ENCODE data around the gene MT1G. TPM values are rescaled to one million over a fixed set of nuclear protein-coding genes. Genes with fewer than 3 reads are reported as not detected.

The MT1G gene
- total and polyA plus RNA-seq, 9 of the 15 experiments (the other 6 are each of a cell fraction or from before 2014, with no cell fraction given), result 0.28 to 1.7 (median 0.69) TPM; not detected in 4

DNA sequence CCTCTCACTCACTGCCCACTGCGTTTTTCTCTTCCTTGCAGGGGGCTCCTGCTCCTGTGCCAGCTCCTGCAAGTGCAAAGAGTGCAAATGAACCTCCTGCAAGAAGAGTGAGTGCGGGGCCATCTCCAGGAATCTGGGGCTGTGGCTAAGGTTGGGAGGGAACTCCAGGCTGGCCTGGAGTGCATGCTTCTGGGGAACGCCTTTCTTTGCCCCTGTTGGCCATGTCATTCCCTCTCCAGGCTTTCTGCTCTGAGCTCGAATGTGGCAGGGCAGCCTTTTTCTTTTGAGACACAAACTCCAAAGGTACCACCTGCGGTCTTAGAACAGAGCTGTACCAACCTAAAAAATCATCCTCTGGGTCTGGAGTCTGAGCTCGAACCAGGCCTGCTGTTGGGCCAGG, 49.7 kb downstream of the MT1G start (continued):
- TF ChIP-seq RBM34 (IDR thresholded peaks at IDR 0.05; ENCODE audit: borderline replicate concordance, insufficient read depth, low read length) (no peak), PCBP2 (IDR thresholded peaks at IDR 0.05; ENCODE audit: low read depth, low read length, poor library complexity, severe bottlenecking) (no peak), MCM7 (IDR thresholded peaks at IDR 0.05) (no peak), ATF3 (IDR thresholded peaks at IDR 0.05) (no peak), ATF3 (CRISPR knock-in tag; conservative IDR thresholded peaks at IDR 0.05) (no peak), CREB5 (CRISPR knock-in tag; IDR thresholded peaks at IDR 0.05) (no peak)
- TF ChIP-seq, protein P1, sequence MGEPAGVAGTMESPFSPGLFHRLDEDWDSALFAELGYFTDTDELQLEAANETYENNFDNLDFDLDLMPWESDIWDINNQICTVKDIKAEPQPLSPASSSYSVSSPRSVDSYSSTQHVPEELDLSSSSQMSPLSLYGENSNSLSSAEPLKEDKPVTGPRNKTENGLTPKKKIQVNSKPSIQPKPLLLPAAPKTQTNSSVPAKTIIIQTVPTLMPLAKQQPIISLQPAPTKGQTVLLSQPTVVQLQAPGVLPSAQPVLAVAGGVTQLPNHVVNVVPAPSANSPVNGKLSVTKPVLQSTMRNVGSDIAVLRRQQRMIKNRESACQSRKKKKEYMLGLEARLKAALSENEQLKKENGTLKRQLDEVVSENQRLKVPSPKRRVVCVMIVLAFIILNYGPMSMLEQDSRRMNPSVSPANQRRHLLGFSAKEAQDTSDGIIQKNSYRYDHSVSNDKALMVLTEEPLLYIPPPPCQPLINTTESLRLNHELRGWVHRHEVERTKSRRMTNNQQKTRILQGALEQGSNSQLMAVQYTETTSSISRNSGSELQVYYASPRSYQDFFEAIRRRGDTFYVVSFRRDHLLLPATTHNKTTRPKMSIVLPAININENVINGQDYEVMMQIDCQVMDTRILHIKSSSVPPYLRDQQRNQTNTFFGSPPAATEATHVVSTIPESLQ (CRISPR knock-in tag; IDR thresholded peaks at IDR 0.05), result no peak

Data from K562 (cell line).